Lower leg skin (tissue), 4 donors: ENCODE data around the gene TLL2. TPM values are rescaled to one million over a fixed set of nuclear protein-coding genes. Genes with fewer than 3 reads are reported as not detected.

Experiments used
- DNase-seq, 2 donors: peaks; one replicate each; pipeline ENCODE4 v3.0.0-alpha.2; 2019; ENCODE audit warnings: low spot score in 2 of 2
- H3K4me3 ChIP-seq: fragments of 200-600 bp; sonication (generic); 2 replicates; pipeline ENCODE4 v1.5.1; 2017; ENCODE audit warnings: mild to moderate bottlenecking, low read depth; ENCODE audit not compliant: poor library complexity, severe bottlenecking
- CTCF ChIP-seq, 3 donors: fragments of 450-650 bp; IDR thresholded peaks; one replicate each; pipeline ENCODE4 v1.5.1; 2016; ENCODE audit warnings: antibody characterized with exemption in 3 of 3, mild to moderate bottlenecking in 3 of 3, moderate library complexity in 2 of 3
- POLR2A ChIP-seq, 2 donors: fragments of 450-650 bp; IDR thresholded peaks; one replicate each; pipeline ENCODE4 v1.6.1; 2016 to 2017; ENCODE audit warnings: antibody characterized with exemption in 2 of 2, mild to moderate bottlenecking in 1 of 2, moderate library complexity in 1 of 2
- WGBS, 2 donors: methylation state at CpG; one replicate each; pipeline ENCODE4 v1.1.5; 2018; 5-methylcytosine and 5-hydroxymethylcytosine counted together
- intact Hi-C: fragments of 100-400 bp; cut with DNase I; formaldehyde crosslinking; loops from one replicate; pipeline ENCODE4 v1.15.0; 2023; ENCODE audit warnings: low total_unique reads
- total RNA-seq, 4 donors: library from RNA; depleted of rRNA; stranded (reverse); fragments of >200 nt; gene quantifications; one replicate each; pipeline ENCODE4 v1.1.0, GENCODE V29; 2016

Gene TLL2
- total RNA-seq, 4 donors from 2014 or later: 0.39 to 0.94 TPM; not detected in 2

GRCh38 chr10:96389785-96390184 is 123.9 kb downstream of the TLL2 start:
- DNase-seq: no peak
- intact Hi-C loops: loop anchor here (10.0 kb wide), 1 partner anchor 435 kb away; no protein-coding TSS in a partner anchor
- no peak overlapping the region for H3K4me3 ChIP-seq
- WGBS, 2 donors: 57 to 65% methylated on average over 5 of the region's 5 CpGs
- TF ChIP-seq CTCF (IDR thresholded peaks at IDR 0.05): no peak
- TF ChIP-seq POLR2A (IDR thresholded peaks at IDR 0.05): no peak

- no peak for DNase-seq
- intact Hi-C loops: no loop called here
- WGBS, 2 donors: 51% methylated on average over 7 of the region's 7 CpGs
- no peak overlapping the region for H3K4me3 ChIP-seq
- TF ChIP-seq POLR2A (IDR thresholded peaks at IDR 0.05): no peak
- no peak for TF ChIP-seq CTCF (IDR thresholded peaks at IDR 0.05)
Observed at GRCh38 chr10:96387601-96388000, 126.1 kb downstream of the TLL2 start.

GRCh38 chr10:96387161-96387560 is 126.6 kb downstream of the TLL2 start:
- no peak for TF ChIP-seq POLR2A (IDR thresholded peaks at IDR 0.05)
- no peak for TF ChIP-seq CTCF (IDR thresholded peaks at IDR 0.05)
- intact Hi-C loops: no loop called here
- H3K4me3 ChIP-seq: no peak overlapping the region
- WGBS, 2 donors: 68 to 83% methylated on average over 2 of the region's 2 CpGs
- DNase-seq: no peak

GRCh38 chr10:96384506-96384905 is 129.2 kb downstream of the TLL2 start:
- intact Hi-C loops: no loop called here
- H3K4me3 ChIP-seq: no peak overlapping the region
- WGBS, 2 donors: 42 to 54% methylated on average over 12 to 23 of the region's 25 CpGs
- no peak for DNase-seq
- TF ChIP-seq POLR2A (IDR thresholded peaks at IDR 0.05) (no peak), CTCF (IDR thresholded peaks at IDR 0.05) (no peak)

GRCh38 chr10:96380821-96381220 is 132.9 kb downstream of the TLL2 start:
- 85 to 96% methylated on average over 7 of the region's 7 CpGs for WGBS, 2 donors
- no peak for TF ChIP-seq CTCF (IDR thresholded peaks at IDR 0.05)
- TF ChIP-seq POLR2A (IDR thresholded peaks at IDR 0.05): no peak

GRCh38 chr10:96379758-96380157 is 134.0 kb downstream of the TLL2 start:
- H3K4me3 ChIP-seq: no peak overlapping the region
- intact Hi-C loops: no loop called here
- DNase-seq: no peak
- TF ChIP-seq CTCF (IDR thresholded peaks at IDR 0.05) (no peak), POLR2A (IDR thresholded peaks at IDR 0.05) (no peak)
- 81 to 83% methylated on average over 8 of the region's 8 CpGs for WGBS, 2 donors

More at GRCh38 chr10:96380821-96381220, 132.9 kb downstream of the TLL2 start:
- no peak overlapping the region for H3K4me3 ChIP-seq
- DNase-seq: no peak
- intact Hi-C loops: no loop called here
